HEK293T (cell line): ENCODE measurements around the gene EHD4.

Experiments
- ELF4 ChIP-seq: fragments of 450-650 bp; IDR thresholded peaks from 2 replicates; pipeline ENCODE4 v1.6.1; 2017; ENCODE audit warnings: antibody characterized with exemption
- FOXM1 ChIP-seq: fragments of 450-650 bp; IDR thresholded peaks from 2 replicates; pipeline ENCODE4 v1.6.1; 2017; ENCODE audit warnings: mild to moderate bottlenecking, borderline replicate concordance
- HDGF ChIP-seq: fragments of 450-650 bp; IDR thresholded peaks from 2 replicates; pipeline ENCODE4 v1.6.1; 2017; ENCODE audit warnings: antibody characterized with exemption, borderline replicate concordance
- NFRKB ChIP-seq: fragments of 450-650 bp; IDR thresholded peaks from 2 replicates; pipeline ENCODE4 v1.6.1; 2016; ENCODE audit warnings: mild to moderate bottlenecking, moderate library complexity
- PKNOX1 ChIP-seq: fragments of 450-650 bp; IDR thresholded peaks from 2 replicates; pipeline ENCODE4 v1.6.1; 2016
- SUZ12 ChIP-seq: fragments of 450-650 bp; IDR thresholded peaks from 2 replicates; pipeline ENCODE4 v1.6.1; 2016; ENCODE audit warnings: mild to moderate bottlenecking

DNA sequence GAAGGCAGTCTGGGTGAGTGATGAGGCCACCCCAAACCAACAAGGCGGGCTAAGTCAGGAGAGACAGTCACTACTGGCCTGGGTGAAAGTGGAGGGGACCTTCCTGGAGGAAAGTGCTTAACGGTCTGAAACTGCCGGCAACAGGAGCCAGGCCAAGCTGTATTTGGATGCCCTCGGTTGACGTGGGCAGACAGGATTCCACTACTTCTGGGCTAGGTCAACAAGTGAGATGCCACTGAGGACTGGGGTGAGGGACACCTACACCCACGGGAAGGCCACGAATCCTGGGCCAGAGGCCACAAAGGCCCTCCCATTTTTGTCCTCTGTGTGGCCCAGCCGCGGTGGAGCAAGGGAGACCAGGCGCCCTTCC is 90.8 kb downstream of the EHD4 start:
- no peak for TF ChIP-seq PKNOX1
- no peak for TF ChIP-seq SUZ12
- TF ChIP-seq HDGF: no peak
- no peak for TF ChIP-seq NFRKB
- TF ChIP-seq FOXM1: no peak
- no peak for TF ChIP-seq ELF4
